Measurements from ENCODE around the gene FBXW10. TPM values are rescaled to one million over a fixed set of nuclear protein-coding genes. Genes with fewer than 3 reads are reported as not detected.

Gene FBXW10
- total and polyA plus RNA-seq, 2 of the 8 experiments (the other 6 are each of a cell fraction or from before 2014, with no cell fraction given) = not detected

Small RNAs within 50 kb of the gene (small RNA-seq; reads per million reads assigned to genes)
- gene AC026271.4 (ENCODE audit: insufficient read depth) = not detected

Other genes starting within 250 kb of the FBXW10 start
- not detected in 2 replicates for gene TBC1D28, start 99.7 kb upstream of the FBXW10 start, total RNA-seq (2021; fragmentation: NEBNext Ultra II Directional; extraction: Animal tissue kit (Norgen Biotek cat#: 25700))
- gene TBC1D28, start 99.7 kb upstream of the FBXW10 start, polyA plus RNA-seq (2011; rRNA removed) = 0.09 TPM in 1 of 2 replicates, not detected in the other
- 12.4 and 13.3 TPM in 2 replicates for gene FOXO3B, start 61.7 kb upstream of the FBXW10 start, total RNA-seq (2021; fragmentation: NEBNext Ultra II Directional; extraction: Animal tissue kit (Norgen Biotek cat#: 25700))
- gene FOXO3B, start 61.7 kb upstream of the FBXW10 start, polyA plus RNA-seq (2011; rRNA removed) = 13.7 and 19.8 TPM in 2 replicates
- gene TVP23B, start 37.1 kb downstream of the FBXW10 start, total RNA-seq (2021; fragmentation: NEBNext Ultra II Directional; extraction: Animal tissue kit (Norgen Biotek cat#: 25700)) = 21.1 and 22.7 TPM in 2 replicates
- 5.5 and 11.5 TPM in 2 replicates for gene TVP23B, start 37.1 kb downstream of the FBXW10 start, polyA plus RNA-seq (2011; rRNA removed)
- gene PRPSAP2, start 114.1 kb downstream of the FBXW10 start, total RNA-seq (2021; fragmentation: NEBNext Ultra II Directional; extraction: Animal tissue kit (Norgen Biotek cat#: 25700)) = 48.3 and 50.5 TPM in 2 replicates
- 21.9 and 28.7 TPM in 2 replicates for gene PRPSAP2, start 114.1 kb downstream of the FBXW10 start, polyA plus RNA-seq (2011; rRNA removed)
- gene SLC5A10, start 208.1 kb downstream of the FBXW10 start, total RNA-seq (2021; fragmentation: NEBNext Ultra II Directional; extraction: Animal tissue kit (Norgen Biotek cat#: 25700)) = 0.11 TPM in 1 of 2 replicates, not detected in the other
- 0.05 and 0.11 TPM in 2 replicates for gene SLC5A10, start 208.1 kb downstream of the FBXW10 start, polyA plus RNA-seq (2011; rRNA removed)